GDM1 (cell line): ENCODE measurements around the gene FRRS1L.

Experiments
- DNase-seq: peaks from one replicate; lab custom pipeline; 2025; lab: John Stamatoyannopoulos, UW

The FRRS1L gene

GRCh38 chr9:109107402-109108240 lies 59.4 kb downstream of the FRRS1L start:
- DNase-seq = no peak

DNA sequence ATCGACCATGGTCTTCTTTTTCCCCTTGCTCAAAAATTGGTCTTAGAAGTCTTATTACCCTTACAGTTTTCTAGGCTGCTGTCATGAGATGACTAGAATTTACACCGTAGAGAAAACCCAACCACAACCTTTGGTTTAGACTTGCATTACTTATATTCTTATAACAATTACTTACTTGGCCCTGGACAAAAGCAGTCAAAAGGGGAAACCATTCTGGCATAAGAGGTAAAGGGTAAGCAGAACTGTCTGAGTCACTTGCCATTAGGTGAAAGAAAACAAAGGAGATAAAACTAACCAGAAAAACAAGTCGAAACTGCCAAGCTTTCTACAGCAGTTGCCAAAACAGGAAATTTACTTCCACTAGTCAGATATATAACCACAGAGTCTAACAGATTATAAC lies 65.2 kb downstream of the FRRS1L start:
- DNase-seq = no peak

GRCh38 chr9:109101202-109101595 lies 65.8 kb downstream of the FRRS1L start:
- no peak for DNase-seq

DNA sequence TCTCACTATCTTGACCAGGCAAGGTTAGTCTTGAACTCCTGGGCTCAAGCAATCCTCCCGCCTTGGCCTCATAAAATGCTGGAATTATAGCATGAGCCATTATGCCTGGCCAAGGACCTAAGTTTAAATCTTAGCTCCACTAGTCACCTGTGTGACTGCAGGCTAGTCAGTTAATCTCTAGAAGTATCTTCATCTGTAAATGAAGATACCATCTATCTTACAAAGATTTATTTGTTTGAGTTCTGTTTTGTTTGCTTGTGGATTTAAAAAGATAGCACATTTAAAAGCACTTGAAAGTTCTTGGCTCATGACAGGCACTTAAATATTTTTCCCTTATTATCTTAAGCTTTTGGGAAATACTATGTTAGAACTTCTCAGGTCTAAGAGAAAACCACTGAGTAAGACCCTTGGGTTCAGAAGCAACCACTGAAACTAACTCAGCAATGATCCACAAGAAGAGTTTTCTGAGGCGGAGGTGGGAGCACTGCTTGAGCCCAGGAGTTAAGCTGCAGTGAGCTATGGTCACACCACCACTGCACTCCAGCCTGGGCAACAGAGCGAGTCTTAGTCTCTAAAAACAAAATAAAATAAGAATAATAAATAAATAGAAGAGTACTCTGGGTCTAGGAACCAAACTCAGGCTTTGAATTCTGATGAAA lies 66.4 kb downstream of the FRRS1L start:
- DNase-seq = no peak

- no peak for DNase-seq
Observed at GRCh38 chr9:109098960-109099308, 68.1 kb downstream of the FRRS1L start.

DNA sequence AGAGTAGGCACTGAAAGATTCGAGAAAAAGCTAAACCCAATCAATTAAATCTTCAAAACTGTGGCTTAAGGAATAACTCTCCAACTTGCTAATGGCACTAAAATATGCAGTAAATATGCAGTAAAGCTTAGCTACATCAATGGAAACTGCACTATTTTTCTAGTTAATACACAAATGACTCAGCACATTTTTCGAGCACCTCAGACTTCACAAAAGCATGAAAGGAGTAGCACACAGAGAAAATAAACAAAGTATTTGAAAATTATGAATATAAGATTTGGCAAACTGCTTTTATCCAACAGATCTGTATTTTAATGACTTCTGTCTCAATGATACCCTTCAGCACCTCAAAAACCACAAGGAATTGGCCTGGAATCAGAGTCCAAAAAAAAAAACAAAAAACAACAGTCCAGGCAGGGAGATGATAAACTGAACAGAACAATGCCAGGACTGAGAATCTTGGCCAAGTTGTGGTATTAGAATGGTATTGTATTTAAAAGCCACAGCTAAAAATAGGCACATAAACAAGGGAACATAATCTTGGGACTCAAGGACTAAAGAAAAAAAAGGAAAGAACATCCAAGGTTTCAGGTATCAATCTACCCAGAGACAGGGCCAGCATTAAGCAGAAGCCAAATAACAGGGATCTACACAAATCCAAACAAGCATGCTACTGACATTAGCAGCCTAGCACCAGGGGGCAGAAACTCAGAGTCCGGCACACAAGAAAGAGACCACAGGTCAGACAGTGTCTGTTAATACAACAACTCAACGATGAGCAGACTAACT lies 68.7 kb downstream of the FRRS1L start:
- DNase-seq = no peak

- no peak for DNase-seq
Observed at GRCh38 chr9:109097146-109097545, 69.9 kb downstream of the FRRS1L start.

DNA sequence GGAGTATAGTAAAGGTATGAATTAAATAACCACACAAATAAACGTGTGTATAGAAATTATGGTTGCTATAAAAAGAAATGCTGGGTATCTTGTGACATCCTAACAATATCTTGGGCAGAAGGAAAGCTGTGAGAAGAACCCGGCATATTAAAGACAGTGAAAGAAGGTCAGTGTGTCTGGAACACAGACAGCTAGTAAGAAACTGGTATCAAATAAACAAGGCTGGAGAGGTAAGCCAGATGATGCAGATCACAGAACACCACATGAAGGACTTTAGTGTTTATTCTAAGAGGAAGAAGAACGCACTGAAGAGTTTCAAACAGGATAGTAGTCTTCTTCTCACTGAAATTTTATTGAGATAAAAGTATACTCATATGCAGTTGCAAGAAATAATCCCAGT lies 71.7 kb downstream of the FRRS1L start:
- no peak for DNase-seq

GRCh38 chr9:109094268-109094667 lies 72.8 kb downstream of the FRRS1L start:
- DNase-seq = no peak

DNA sequence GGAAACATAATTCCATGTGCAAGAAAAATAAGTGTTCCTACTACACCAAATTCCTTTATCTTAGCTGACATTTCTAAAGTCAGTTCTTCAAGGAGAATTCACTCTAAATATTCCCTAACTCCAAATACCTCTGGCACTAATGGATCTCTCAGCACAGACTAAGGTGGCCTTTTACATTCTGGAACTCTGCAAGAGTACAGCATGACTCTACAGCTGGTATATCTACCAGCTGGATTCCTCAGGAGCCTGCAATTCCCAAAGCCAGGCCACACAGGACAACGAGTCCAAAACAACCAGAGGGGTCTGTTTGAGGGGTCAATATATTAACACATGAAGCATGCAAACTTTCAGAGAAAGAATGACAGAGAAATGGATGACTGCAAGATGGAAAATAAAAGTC lies 74.5 kb downstream of the FRRS1L start:
- no peak for DNase-seq

DNA sequence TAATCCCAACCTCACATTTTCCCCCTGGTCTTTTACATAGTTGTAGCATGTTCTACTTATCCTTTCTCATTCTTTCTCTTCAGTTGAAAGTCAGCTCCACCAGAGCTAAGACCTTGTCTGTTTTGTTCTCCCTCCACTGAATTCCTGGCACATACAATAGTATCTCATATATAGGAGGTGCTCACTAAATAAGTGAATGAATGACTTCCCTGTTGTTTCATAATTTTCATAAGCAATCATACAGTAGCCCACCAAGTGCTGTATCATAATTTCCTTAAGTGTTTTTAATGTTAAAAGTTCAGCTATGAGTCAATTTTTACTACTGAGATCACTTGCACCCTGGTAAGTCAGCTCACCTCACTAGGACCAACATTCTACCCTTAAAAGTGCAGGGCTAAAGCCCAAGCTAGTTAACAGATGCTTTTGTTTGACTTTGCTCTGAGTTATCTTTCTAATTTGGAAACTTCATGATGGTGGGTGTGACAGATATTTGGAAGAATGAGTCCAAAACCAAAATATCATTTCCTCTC lies 74.9 kb downstream of the FRRS1L start:
- DNase-seq = no peak

DNA sequence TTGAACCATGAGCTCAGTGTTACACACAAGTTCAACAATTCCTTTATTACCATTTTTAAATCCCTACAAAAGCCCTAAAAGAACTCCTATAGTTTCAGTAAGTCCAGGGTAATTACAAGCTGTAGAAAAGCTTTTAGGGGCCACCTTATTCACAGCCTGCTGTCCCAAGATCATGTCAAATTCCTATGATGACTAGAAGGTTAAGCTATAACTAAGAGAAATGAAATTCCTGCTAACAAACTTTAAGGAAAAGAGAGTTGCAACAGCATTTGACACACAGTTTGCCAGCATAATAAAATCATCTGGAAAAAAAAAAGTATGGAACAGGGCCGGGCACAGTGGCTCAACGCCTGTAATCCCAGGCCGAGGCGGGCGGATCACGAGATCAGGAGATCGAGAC lies 78.8 kb downstream of the FRRS1L start:
- DNase-seq = no peak

DNA sequence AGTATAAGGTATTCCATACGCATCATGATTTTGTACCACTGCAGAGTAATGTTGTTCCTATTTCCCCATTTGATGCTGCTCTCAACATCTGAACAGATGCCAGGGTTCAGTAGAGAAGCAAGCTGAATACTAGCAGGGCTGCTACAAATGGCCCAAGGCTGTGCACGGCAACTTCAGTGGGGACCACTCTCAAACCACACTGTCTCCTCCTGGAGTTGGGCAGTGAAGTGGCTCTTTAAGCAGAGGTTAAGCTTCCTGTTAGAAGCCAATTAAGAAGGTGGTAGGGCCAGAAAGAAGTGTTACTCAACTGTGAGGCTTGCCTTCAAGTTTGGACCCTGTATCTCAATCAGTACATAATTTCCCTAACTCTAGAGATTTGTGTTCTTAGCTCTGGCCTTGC lies 79.3 kb downstream of the FRRS1L start:
- no peak for DNase-seq

- DNase-seq = no peak
Observed at GRCh38 chr9:109086221-109086620, 80.8 kb downstream of the FRRS1L start.

DNA sequence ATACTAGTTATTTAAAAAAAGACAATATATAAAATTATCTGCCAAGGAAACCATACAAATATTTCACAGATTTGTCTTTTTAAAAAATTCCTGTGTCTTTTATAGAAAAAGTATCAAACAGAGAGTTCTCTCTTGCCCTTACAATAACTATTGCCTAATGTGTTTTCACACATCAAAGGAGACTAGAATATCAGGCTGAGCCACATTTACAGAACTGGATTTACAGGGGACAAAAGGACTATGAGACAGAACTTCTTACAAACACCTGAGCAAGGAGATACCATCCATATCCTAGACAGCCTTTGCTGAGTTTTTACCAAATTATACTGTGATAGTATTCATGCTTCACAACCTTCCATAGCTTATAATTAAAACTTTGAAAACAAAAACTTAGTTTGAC lies 81.5 kb downstream of the FRRS1L start:
- no peak for DNase-seq

GRCh38 chr9:109083813-109084405 lies 83.1 kb downstream of the FRRS1L start:
- DNase-seq = no peak

GRCh38 chr9:109083141-109083540 lies 83.9 kb downstream of the FRRS1L start:
- no peak for DNase-seq

DNA sequence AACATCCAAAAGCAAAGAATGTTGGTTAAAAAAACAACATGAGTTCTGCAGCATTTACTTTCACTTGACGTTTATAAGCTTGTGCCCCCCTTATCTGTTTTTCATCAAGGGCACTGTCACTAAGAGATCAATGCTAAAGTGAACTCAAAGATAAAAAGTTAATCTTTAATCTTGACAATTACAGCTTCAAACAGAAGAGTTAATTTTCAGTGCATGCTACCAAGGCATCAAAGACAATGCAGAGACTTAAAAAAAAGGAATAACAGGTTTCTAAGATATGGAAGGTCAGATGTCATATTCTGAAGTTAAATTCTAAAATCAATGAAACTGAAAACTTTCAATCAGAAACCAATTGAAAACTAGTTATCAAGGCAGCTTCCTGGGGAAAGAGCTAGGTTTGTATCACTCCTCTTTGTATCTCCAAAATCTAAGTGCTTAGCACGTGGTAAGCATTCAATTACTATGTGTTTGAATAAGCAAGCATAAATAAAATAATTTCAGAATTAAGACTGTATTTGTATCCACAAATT lies 84.9 kb downstream of the FRRS1L start:
- DNase-seq = no peak
